CD4-positive, alpha-beta T cell treated with Interleukin-6 at 100 ng/mL for 8 hours (primary cell): Measurements from ENCODE around the gene OR5AU1.
A peak's percentile ranks its signal among the peaks of the same experiment; 100 is the strongest.
"Not testable (repeated sequence)": the region's sequence is repeated elsewhere in the genome, so short reads cannot be mapped to it uniquely, and the experiment has no call there.

ENCODE experiments used
- DNase-seq: peaks from one replicate; pipeline ENCODE4 v3.0.0-alpha.2; 2020; ENCODE audit warnings: mixed read lengths, low spot score

The OR5AU1 gene

DNA sequence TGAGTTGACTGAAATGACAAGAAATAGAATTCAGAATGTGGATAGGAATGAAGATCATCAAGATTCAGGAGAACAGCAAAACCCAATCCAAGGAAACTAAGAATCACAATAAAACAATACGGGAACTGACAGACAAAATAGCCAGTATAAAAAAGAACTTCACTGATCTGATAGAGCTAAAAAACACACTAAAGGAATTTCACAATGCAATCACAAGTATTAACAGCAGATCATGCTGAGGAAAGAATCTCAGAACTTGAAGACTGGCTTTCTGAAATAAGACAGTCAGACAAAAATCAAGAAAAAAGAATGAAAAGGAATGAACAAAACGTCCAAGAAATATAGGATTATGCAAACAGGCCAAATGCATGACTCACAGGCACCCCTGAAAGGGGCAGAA, 15.3 kb upstream of the OR5AU1 start:
- no peak for DNase-seq

GRCh38 chr14:21169573-21169972, 13.7 kb upstream of the OR5AU1 start:
- DNase-seq = no peak

DNA sequence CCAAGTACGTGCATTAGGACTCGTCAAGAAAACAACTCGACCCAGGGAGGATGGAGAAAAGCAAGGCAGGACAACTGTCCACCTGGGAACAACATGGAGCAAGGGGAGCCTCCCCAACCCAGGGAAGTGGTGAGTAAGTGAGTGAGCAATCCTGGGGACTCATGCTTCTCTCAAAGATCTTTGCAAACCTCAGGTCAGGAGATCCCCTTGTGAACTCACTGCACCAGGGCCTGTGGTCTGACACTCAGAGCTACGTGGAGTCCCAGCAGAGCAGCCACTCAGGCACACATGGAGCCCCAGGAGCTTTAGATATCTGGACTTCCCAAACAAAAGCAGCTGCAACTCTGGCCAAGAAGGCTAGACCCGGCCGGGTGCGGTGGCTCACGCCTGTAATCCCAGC, 12.2 kb upstream of the OR5AU1 start:
- DNase-seq = no peak

GRCh38 chr14:21165670-21166069, 9.8 kb upstream of the OR5AU1 start:
- DNase-seq = not testable (repeated sequence)

DNA sequence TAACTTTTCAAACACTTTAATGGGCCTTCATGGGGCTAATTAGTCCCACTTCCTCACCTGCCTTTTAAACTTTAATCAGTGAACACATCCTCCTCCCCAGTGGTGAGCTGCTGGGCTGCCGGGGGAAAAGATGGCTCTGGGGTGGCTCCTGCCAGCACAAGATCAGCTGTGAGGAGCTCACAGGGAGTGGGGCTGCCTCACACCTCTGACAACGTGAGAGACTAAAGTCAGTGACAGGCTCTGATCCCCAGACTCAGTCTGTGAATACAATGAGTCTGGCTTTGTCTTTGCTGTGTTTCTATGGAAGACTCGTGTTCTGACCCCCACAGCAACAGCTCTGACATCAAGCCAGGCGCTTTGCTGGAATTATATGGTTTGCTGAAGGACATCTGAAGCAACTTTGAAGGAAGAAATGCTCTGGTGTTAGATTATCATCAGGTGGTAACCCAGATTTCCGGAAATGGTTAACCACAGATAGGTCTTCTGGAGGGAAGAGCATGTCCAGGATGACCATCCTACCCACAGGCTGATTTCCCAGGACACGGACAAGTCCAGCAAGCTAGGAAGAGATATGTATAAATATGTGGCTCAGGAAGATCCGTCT, 9.2 kb upstream of the OR5AU1 start:
- DNase-seq = not testable (repeated sequence)

DNA sequence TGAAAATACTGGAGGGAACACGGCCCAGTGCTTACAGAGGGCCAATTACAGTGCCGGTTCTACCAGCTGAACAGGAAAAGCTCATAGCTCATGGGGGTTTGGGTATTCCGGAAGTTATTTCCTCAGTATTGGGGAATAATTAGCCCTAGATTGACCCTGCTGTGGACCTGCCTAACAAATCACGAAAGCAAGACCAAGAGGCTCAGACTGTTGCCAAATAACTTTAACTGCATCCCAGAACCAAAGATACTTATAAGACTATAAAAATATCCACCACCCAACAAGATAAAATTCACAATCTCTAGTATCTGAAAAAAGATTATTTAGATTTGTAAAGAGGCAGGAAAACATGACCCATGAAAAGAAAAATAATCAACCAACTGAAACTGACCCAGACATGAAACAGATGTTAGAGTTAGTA, 8.0 kb upstream of the OR5AU1 start:
- DNase-seq = no peak

- no peak for DNase-seq
These were observed 6.2 kb upstream of the OR5AU1 start for GRCh38 chr14:21162081-21162480.

GRCh38 chr14:21160061-21160610, 4.3 kb upstream of the OR5AU1 start:
- DNase-seq = no peak

- not testable (repeated sequence) for DNase-seq
These were observed 2.3 kb upstream of the OR5AU1 start for GRCh38 chr14:21158175-21158574.

DNA sequence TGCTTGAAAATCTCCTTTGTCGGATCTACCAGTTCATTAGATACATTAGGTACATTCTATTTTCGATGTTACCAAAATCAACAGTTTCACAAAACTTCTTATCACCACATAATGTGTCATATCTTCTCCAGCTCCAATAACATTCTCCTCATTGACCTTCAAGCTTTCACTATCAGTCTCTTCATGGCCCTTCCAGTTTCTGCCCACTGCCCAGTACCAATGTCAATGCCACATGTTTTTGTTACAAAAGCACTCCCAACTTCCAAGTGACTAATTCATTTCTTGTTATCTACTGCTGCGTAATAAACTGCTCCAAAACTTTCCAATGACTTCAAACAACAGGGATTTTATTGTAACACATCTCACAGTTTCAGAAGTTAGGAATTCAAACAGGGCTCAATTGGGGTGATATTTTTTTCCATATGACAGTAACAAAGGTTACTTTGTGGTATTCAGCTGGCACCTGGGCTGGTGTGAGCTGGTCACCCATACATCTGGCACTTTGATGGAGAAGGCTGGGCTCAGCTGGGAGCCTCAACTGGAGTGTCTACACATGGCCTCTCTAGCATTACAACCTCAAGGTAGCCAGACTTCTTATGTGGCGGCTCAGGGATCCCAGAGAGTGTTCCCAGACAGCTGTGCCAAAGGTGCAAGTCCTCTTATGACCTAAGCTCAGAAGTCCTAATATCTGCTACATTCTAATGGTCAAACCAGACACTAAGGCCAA, 6.1 kb downstream of the OR5AU1 start:
- DNase-seq = no peak

DNA sequence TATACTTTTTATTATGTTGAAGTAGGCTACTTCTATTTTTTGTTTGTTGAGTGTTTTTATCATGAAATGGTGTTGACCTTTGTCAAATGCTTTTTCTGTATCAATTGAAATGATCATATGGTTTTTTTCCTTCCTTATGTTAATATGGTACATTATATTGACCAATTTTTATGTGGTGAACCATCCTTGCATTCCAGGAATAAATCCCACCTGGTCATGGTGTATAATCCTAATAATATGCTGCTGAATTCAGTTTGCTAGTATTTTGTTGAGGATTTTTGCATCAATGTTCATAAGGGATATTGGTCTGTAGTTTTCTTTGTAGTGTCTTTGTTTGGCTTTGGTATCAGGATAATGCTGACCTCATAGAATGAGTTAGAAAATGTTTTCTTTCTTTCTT, 10.4 kb downstream of the OR5AU1 start:
- DNase-seq = no peak

DNA sequence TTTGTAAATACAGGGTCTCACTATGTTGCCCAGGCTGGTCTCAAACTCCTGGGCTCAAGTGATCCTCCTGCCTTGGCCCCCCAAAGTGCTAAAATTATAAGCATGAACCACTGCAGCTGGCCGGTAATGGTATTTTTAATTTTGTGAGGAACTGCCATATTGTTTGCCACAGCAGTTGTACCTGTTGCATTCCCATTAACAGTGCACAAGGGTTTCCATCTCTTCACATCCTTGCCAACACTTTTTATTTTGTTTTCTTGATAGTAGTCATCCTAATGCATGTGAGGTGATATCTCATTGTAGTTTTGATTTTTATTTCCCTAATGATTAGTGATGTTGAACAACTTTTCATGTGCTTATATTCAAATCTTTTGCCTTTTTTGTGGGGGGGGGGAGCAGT, 13.5 kb downstream of the OR5AU1 start:
- no peak for DNase-seq

DNA sequence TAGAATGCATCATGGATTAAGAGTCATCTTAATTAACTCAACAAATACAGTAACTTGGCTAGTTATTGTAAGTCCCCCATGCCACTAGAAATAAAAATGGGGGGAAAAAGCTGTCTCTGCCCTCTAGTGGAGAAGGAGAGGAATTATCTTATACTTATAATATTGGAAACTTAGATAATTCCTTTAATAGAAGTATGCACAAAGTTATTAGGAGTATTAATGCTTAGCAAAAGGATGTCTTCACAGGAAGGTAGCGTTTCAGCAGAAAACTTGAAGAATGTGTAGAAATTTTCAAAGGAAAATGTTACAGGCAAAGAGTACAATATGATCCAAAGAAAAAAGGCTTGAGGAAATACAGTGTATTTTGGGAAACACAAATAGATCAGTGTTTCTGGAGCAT, 19.8 kb downstream of the OR5AU1 start:
- DNase-seq = peak; percentile 1

DNA sequence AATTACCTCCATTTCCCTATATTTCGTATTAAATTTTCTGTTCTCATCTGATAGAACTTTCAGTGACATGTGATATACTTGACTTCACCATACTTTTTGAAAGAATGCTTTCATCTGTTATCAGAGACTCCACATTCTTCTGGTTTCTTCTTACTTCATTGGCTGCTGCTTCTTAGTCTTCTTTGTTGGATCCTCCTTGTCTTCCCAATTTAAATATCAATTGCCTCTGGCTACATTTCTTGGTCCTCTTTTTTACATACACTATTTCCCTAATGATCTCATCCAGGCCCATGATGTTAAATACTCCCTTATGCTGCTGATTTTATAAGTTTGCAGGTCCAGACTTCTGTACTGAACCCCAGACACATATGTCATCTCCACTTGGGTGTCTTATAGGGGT, 22.0 kb downstream of the OR5AU1 start:
- no peak for DNase-seq

DNA sequence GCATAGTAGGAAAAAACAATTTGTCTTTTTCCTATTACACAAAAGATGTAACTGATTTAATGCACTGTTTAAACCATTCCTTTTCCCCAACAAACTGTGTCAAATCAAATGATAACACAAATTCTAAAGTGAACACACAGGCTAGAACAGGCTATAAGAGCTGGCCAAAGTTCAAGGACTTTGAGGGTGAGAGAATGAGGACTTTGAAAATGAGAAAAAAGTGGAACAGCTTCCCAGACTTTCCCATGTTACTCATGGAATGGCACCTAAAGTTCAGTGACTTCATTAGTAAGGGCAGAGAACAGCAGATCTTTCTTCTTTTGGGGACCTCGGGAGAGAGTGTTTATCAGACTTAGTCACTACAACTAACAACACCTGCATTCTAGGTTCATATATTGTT, 32.4 kb downstream of the OR5AU1 start:
- DNase-seq = no peak

- no peak for DNase-seq
These were observed 34.7 kb downstream of the OR5AU1 start for GRCh38 chr14:21121122-21121521.

- DNase-seq = no peak
These were observed 35.2 kb downstream of the OR5AU1 start for GRCh38 chr14:21120686-21121085.

GRCh38 chr14:21118933-21119332, 36.9 kb downstream of the OR5AU1 start:
- no peak for DNase-seq

- DNase-seq = no peak
These were observed 42.5 kb downstream of the OR5AU1 start for GRCh38 chr14:21113369-21113768.

GRCh38 chr14:21112255-21112654, 43.6 kb downstream of the OR5AU1 start:
- DNase-seq = no peak

DNA sequence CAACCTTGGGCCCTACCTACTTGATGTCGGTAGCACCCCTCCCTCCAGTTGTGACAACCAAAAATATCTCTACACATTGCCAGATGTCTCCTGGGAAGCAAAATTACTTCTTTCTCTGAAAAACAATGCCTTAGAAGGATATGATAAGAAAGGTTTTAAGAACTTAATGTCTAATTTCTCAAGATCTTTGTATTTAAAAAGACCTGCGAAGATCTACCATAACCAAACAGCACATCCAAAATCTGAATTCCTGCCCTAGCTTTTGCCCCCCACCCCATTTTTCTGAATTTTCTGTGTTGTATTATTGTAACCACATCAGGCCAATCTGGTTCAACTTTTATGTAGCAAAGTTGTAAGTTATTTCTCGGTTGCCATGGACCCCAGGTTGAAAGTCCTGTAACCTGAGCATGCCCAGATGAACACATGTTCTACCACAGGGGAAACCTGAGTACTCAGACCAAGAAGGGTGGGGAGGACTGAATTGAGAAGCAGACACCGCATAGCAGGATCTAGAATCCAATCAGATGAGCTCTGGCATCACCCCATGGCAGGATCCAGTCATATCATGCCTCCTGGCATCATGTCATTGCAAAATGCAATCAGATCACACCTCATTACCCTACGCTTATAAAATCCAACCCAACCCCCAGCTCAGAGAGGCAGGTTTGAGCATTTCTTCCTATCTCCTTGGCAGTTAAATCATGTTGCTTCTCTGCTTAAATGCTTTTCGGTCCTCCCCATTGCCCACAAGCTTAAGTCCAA, 46.3 kb downstream of the OR5AU1 start:
- no peak for DNase-seq

- no peak for DNase-seq
These were observed 47.1 kb downstream of the OR5AU1 start for GRCh38 chr14:21108791-21109190.

DNA sequence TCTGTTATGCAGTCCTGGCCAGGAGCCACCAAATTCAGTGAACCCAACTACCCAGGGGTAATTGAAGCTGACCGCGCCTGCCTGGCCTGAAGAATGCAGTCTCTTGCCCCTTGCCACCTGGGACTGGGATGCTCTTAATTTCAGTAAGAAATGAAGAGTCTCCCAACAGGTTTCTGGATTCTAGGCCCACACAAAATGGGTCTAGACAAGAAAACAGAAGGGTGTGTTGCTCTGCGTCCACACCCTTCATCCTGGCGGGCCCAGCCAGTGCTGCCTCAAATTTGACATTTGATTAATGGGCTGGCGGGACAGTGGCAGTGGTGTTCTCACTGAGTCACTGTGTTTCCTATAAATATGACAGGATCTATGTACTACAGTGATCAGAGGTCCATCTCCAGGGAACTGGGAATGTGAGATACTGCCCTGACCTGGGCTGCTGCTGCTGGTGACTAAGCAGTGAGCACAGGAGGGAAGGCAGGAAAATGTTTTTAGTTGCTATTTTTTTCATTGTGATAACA, 48.5 kb downstream of the OR5AU1 start:
- DNase-seq = no peak
